ENCODE data around the gene LYPD8.
"Not testable (repeated sequence)": the region's sequence is repeated elsewhere in the genome, so short reads cannot be mapped to it uniquely, and the experiment has no call there.

Gene LYPD8

GRCh38 chr1:248755517-248755916 lies at the start of gene LYPD8:
Gene LYPD8 (minus strand): TSS chr1:248755759. CDS start chr1:248751081, 4,678 bp downstream.
- no peak for DNase-seq (ENCODE audit: low read depth)
- no peak for TF ChIP-seq CTCF (conservative IDR thresholded peaks at IDR 0.05; ENCODE audit: low read depth, low read length)

GRCh38 chr1:248804771-248805681 lies 49.5 kb upstream of the LYPD8 start:
- DNase-seq (ENCODE audit: low read depth): no peak
- no peak for TF ChIP-seq CTCF (conservative IDR thresholded peaks at IDR 0.05; ENCODE audit: low read depth, low read length)
- H3K4me3 ChIP-seq (ENCODE audit: low read length): no peak overlapping the region

More at GRCh38 chr1:248755517-248755916, at the start of gene LYPD8:
- H3K4me3 ChIP-seq (ENCODE audit: low read length): no peak within 1 kb of the TSS

GRCh38 chr1:248803501-248803900 lies 47.9 kb upstream of the LYPD8 start:
- not testable (repeated sequence) for H3K4me3 ChIP-seq (ENCODE audit: low read length); DNase-seq (ENCODE audit: low read depth)

GRCh38 chr1:248802454-248802853 lies 46.9 kb upstream of the LYPD8 start:
- H3K4me3 ChIP-seq (ENCODE audit: low read length): no peak overlapping the region
- DNase-seq (ENCODE audit: low read depth): no peak
- no peak for TF ChIP-seq CTCF (conservative IDR thresholded peaks at IDR 0.05; ENCODE audit: low read depth, low read length)

GRCh38 chr1:248800459-248800858 lies 44.9 kb upstream of the LYPD8 start:
- no peak for DNase-seq (ENCODE audit: low read depth)
- H3K4me3 ChIP-seq (ENCODE audit: low read length): no peak overlapping the region
- TF ChIP-seq CTCF (conservative IDR thresholded peaks at IDR 0.05; ENCODE audit: low read depth, low read length): no peak

GRCh38 chr1:248798791-248799190 lies 43.2 kb upstream of the LYPD8 start:
- no peak for DNase-seq (ENCODE audit: low read depth)
- no peak for TF ChIP-seq CTCF (conservative IDR thresholded peaks at IDR 0.05; ENCODE audit: low read depth, low read length)
- no peak overlapping the region for H3K4me3 ChIP-seq (ENCODE audit: low read length)

GRCh38 chr1:248794663-248795062 lies 39.1 kb upstream of the LYPD8 start:
- DNase-seq (ENCODE audit: low read depth); H3K4me3 ChIP-seq (ENCODE audit: low read length): not testable (repeated sequence)

- TF ChIP-seq CTCF (conservative IDR thresholded peaks at IDR 0.05; ENCODE audit: low read depth, low read length): no peak
- no peak overlapping the region for H3K4me3 ChIP-seq (ENCODE audit: low read length)
- DNase-seq (ENCODE audit: low read depth): no peak
Observed at GRCh38 chr1:248793592-248793991, 38.0 kb upstream of the LYPD8 start.
